Stimulated activated CD4-positive, alpha-beta T cell treated with anti-CD3 and anti-CD28 coated beads, Interleukin-4, amount 100 ng/mL, for 4 hours (primary cell): ENCODE data around the gene C1orf198.

Source experiments
- DNase-seq, 2 experiments: peaks; one replicate each; pipeline ENCODE4 v3.0.0-alpha.2; 2020

Gene C1orf198

GRCh38 chr1:230807029-230807428 lies 61.3 kb downstream of the C1orf198 start:
- no peak for DNase-seq

- DNase-seq = no peak
Measured at GRCh38 chr1:230806552-230806951, 61.8 kb downstream of the C1orf198 start.

GRCh38 chr1:230804396-230804795 lies 63.9 kb downstream of the C1orf198 start:
- DNase-seq = no peak

- DNase-seq = no peak
Measured at GRCh38 chr1:230800891-230801840, 67.2 kb downstream of the C1orf198 start.

GRCh38 chr1:230798491-230798890 lies 69.8 kb downstream of the C1orf198 start:
- no peak for DNase-seq

- DNase-seq = no peak
Measured at GRCh38 chr1:230797942-230798365, 70.4 kb downstream of the C1orf198 start.

- DNase-seq = no peak
Measured at GRCh38 chr1:230797376-230797920, 70.9 kb downstream of the C1orf198 start.

GRCh38 chr1:230796626-230797025 lies 71.7 kb downstream of the C1orf198 start:
- no peak for DNase-seq

- no peak for DNase-seq
Measured at GRCh38 chr1:230794871-230795605, 73.3 kb downstream of the C1orf198 start.

GRCh38 chr1:230794431-230794830 lies 73.9 kb downstream of the C1orf198 start:
- DNase-seq = no peak

GRCh38 chr1:230793463-230793745 lies 74.9 kb downstream of the C1orf198 start:
- no peak for DNase-seq

- DNase-seq = no peak
Measured at GRCh38 chr1:230792691-230793462, 75.4 kb downstream of the C1orf198 start.

- no peak for DNase-seq
Measured at GRCh38 chr1:230791986-230792564, 76.2 kb downstream of the C1orf198 start.

GRCh38 chr1:230790026-230790425 lies 78.3 kb downstream of the C1orf198 start:
- DNase-seq = no peak

GRCh38 chr1:230788561-230789275 lies 79.6 kb downstream of the C1orf198 start:
- DNase-seq = no peak

- no peak for DNase-seq
Measured at GRCh38 chr1:230787471-230787870, 80.8 kb downstream of the C1orf198 start.
